ENCODE data around the gene SCAPER.

SCAPER gene

GRCh38 chr15:76390571-76390970, 514.6 kb downstream of the SCAPER start:
- no peak for TF ChIP-seq CTCF (IDR thresholded peaks at IDR 0.05; ENCODE audit: insufficient read depth, low read length, missing control alignments)
- H3K4me3 ChIP-seq (ENCODE audit: low read depth, low read length) = no peak overlapping the region
- ChIA-PET CTCF (no interaction called here), POLR2A (no interaction called here)
- DNase-seq (ENCODE audit: low read depth, low spot score) = no peak

DNA sequence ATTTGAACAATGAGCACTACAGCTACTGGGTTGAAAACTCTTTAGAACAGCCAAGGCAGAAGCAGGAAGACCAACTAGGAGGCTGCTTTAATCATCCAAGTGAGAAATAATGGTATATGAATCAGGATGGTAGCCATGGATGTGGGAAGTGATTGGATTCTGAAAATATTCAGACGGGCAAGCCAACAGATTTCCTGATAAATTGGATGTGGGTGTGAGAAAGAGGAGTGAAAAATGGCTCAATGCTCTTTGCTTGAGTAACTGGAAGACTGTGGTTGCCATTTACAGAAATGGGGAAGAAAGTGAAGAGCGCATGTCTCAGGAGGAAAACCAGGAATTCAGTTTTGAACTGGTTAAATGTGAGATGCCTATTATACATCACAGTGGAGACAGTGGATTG, 518.2 kb downstream of the SCAPER start:
- H3K4me3 ChIP-seq (ENCODE audit: low read depth, low read length) = no peak overlapping the region
- CTCF ChIA-PET = interaction anchor here (0.5 kb wide), 1 partner anchor 246 kb away, joined by 3 read pairs; no protein-coding TSS in a partner anchor
- TF ChIP-seq CTCF (IDR thresholded peaks at IDR 0.05; ENCODE audit: insufficient read depth, low read length, missing control alignments) = no peak
- POLR2A ChIA-PET = no interaction called here
- no peak for DNase-seq (ENCODE audit: low read depth, low spot score)

DNA sequence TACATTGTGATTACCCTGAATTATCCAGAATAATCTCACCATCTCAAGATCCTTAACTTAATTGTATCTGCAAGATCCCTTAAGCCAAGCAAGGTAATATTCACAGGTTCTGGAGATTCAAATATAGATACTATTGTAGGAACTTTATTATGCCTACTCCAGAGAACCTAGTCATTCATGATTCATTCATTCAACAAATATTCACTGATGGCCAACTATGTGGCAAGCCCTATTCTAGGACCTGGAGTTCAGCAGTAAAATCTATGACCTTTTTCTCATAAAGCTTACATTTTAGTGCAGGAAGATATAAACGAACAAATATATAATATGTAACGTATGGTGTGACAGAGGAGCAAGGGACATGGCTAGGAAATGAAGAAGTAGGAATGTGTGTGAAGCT, 519.0 kb downstream of the SCAPER start:
- ChIA-PET CTCF (no interaction called here), POLR2A (no interaction called here)
- no peak overlapping the region for H3K4me3 ChIP-seq (ENCODE audit: low read depth, low read length)
- no peak for DNase-seq (ENCODE audit: low read depth, low spot score)
- TF ChIP-seq CTCF (IDR thresholded peaks at IDR 0.05; ENCODE audit: insufficient read depth, low read length, missing control alignments) = no peak

DNA sequence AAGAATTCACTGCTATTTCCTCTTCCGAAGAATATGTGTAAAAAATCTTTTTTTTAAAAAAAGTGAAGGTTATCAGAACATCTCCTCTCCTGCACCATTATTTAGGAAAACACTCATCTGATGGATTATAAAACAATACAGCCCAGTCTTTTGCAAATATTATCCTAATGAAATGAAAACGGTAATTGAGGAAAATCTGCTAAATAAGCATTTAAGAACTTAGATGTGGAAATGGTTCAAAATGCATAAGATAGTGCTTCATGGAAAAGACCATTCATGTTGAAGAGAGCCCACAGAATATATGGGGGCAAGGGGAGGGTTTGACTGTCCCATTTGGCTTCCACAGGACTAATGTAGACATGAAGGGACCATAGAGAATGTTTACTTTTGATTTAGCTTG, 520.7 kb downstream of the SCAPER start:
- TF ChIP-seq CTCF (IDR thresholded peaks at IDR 0.05; ENCODE audit: insufficient read depth, low read length, missing control alignments) = no peak
- no peak overlapping the region for H3K4me3 ChIP-seq (ENCODE audit: low read depth, low read length)
- DNase-seq (ENCODE audit: low read depth, low spot score) = no peak
- ChIA-PET POLR2A (no interaction called here), CTCF (no interaction called here)

DNA sequence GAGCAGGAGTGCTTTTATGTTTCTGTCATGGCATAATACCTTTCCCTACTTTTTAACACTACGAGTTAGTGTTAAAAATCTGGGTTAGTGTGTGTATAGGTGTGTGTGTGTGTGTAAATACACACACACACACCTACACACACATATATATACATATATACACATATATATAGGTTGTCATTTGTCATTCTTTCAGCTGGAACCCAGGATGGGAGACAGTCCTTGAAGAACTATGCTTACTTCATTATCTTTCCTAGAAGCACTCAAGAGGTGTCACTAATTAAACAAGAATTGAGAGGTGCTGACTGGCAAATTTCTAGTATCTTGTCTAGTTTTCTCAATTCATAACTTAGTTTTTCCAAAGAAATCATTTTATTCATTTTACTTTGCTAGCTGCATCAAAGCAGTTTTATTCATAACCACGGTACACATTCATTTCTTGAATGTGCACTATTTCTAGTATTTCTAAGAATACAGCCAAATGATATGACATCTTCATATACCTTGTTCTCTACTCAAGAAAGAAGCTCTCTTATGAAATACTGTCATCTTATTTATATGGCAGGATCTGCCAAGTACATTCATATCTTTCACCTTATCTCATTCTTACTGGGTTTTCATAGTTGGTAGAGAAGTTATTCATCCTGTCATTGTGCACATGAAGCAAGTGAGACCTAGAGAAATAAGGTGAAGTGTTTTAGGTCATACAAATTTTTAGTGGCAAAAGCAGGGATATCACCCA, 522.0 kb downstream of the SCAPER start:
- no peak for TF ChIP-seq CTCF (IDR thresholded peaks at IDR 0.05; ENCODE audit: insufficient read depth, low read length, missing control alignments)
- ChIA-PET CTCF (no interaction called here), POLR2A (no interaction called here)
- no peak for DNase-seq (ENCODE audit: low read depth, low spot score)
- H3K4me3 ChIP-seq (ENCODE audit: low read depth, low read length) = no peak overlapping the region

GRCh38 chr15:76381366-76381765, 523.8 kb downstream of the SCAPER start:
- DNase-seq (ENCODE audit: low read depth, low spot score) = no peak
- POLR2A ChIA-PET = interaction anchor here (1.2 kb wide), 1 partner anchor 27 kb away, joined by 4 read pairs; no protein-coding TSS in a partner anchor
- no peak for TF ChIP-seq CTCF (IDR thresholded peaks at IDR 0.05; ENCODE audit: insufficient read depth, low read length, missing control alignments)
- no peak overlapping the region for H3K4me3 ChIP-seq (ENCODE audit: low read depth, low read length)
- CTCF ChIA-PET = no interaction called here
